ENCODE data around the gene PAIP1.
A peak's percentile ranks its signal among the peaks of the same experiment; 100 is the strongest.
"Not testable (repeated sequence)": the region's sequence is repeated elsewhere in the genome, so short reads cannot be mapped to it uniquely, and the experiment has no call there.

PAIP1 gene

GRCh38 chr5:43523662-43524072 is 33.2 kb downstream of the PAIP1 start:
- no peak overlapping the region for H3K4me3 ChIP-seq (ENCODE audit: low read length)
- TF ChIP-seq, protein P1, sequence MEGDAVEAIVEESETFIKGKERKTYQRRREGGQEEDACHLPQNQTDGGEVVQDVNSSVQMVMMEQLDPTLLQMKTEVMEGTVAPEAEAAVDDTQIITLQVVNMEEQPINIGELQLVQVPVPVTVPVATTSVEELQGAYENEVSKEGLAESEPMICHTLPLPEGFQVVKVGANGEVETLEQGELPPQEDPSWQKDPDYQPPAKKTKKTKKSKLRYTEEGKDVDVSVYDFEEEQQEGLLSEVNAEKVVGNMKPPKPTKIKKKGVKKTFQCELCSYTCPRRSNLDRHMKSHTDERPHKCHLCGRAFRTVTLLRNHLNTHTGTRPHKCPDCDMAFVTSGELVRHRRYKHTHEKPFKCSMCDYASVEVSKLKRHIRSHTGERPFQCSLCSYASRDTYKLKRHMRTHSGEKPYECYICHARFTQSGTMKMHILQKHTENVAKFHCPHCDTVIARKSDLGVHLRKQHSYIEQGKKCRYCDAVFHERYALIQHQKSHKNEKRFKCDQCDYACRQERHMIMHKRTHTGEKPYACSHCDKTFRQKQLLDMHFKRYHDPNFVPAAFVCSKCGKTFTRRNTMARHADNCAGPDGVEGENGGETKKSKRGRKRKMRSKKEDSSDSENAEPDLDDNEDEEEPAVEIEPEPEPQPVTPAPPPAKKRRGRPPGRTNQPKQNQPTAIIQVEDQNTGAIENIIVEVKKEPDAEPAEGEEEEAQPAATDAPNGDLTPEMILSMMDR (IDR thresholded peaks at IDR 0.05; ENCODE audit: insufficient read depth, low read depth, low read length, missing control alignments): no peak
- DNase-seq (ENCODE audit: low read depth): no peak

GRCh38 chr5:43520615-43521014 is 36.3 kb downstream of the PAIP1 start:
- TF ChIP-seq, protein P1 (IDR thresholded peaks at IDR 0.05; ENCODE audit: insufficient read depth, low read depth, low read length, missing control alignments): no peak
- H3K4me3 ChIP-seq (ENCODE audit: low read length): no peak overlapping the region
- DNase-seq (ENCODE audit: low read depth): no peak

GRCh38 chr5:43515678-43516048 is 41.2 kb downstream of the PAIP1 start:
- DNase-seq (ENCODE audit: low read depth): no peak
- peak overlapping the region; percentile 78 for H3K4me3 ChIP-seq (ENCODE audit: low read length)
- TF ChIP-seq, protein P1 (IDR thresholded peaks at IDR 0.05; ENCODE audit: insufficient read depth, low read depth, low read length, missing control alignments): no peak

DNA sequence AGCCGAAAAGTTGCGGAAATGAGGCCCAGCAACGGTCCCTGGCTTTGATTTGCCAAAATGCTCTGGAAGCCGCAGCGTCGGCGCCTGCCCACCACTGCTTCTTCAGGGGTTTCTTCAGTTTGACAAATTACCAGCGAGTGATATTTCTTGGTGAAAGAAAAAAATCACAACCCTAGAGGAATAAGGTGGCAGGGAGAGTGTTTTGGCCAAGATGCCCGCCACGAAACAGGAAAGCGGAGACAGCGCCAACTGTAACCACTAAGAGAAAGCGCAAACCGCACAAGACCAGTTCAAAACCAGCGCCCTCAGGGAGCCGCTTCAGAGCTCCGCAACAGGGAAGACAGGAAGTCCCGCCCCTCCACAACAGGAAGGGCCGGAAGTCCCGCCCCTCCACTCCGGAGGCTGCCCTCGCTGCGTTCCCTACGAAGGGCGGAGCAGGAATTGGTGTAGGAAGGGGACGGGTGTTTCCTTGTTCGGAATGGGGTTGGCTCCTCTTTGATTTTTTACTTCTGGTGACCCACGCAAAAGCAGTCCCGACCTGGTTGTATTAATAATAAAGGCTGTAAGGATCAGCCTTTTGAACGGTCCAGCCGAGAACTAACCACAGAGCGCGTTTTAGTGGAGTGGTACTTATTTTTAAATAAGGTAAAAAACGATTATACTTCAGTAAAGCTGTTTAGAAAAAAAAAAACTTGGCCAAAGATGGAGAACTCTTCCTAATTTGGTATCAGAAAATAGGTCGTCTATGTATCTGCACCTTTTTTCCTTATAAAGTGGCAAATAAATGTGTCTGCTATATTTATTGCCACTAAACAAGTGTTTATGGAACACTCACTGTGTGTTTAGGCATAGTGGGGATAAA is 41.8 kb downstream of the PAIP1 start, which contains the start of gene C5orf34:
C5orf34 (minus strand) TSS at position 333 of the 862 bp plus-strand sequence. CDS start 5,809 bp downstream, outside the sequence.
- peak within 1 kb of the TSS; percentile 78 for H3K4me3 ChIP-seq (ENCODE audit: low read length)
- peak; percentile 97 for DNase-seq (ENCODE audit: low read depth)
- TF ChIP-seq, protein P1 (IDR thresholded peaks at IDR 0.05; ENCODE audit: insufficient read depth, low read depth, low read length, missing control alignments): no peak

- TF ChIP-seq, protein P1 (IDR thresholded peaks at IDR 0.05; ENCODE audit: insufficient read depth, low read depth, low read length, missing control alignments): no peak
- peak overlapping the region; percentile 78 for H3K4me3 ChIP-seq (ENCODE audit: low read length)
- peak; percentile 86 for DNase-seq (ENCODE audit: low read depth)
Observed at GRCh38 chr5:43514471-43514815, 42.4 kb downstream of the PAIP1 start.

DNA sequence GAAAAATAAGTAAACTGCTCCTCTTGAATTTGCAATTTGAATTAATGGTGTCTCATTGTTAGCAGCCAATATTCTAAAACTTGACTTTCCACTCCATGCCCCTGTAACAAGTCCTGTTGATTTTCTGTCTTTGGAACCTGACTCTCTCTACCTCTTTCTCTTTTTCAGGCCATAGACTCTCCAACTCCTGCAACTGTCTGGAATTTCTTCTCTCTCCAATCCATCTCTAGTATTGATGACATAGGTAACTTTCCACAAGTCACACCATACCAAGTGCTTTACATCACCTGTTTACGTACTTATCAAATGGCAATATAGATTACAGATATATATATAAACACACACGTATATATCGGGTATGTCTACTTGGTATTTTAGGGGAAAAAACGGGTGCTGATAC is 42.9 kb downstream of the PAIP1 start:
- no peak for DNase-seq (ENCODE audit: low read depth)
- H3K4me3 ChIP-seq (ENCODE audit: low read length): peak overlapping the region; percentile 78
- TF ChIP-seq, protein P1 (IDR thresholded peaks at IDR 0.05; ENCODE audit: insufficient read depth, low read depth, low read length, missing control alignments): no peak

- not testable (repeated sequence) for DNase-seq (ENCODE audit: low read depth)
Observed at GRCh38 chr5:43511062-43511461, 45.8 kb downstream of the PAIP1 start.

More at GRCh38 chr5:43511062-43511461, 45.8 kb downstream of the PAIP1 start:
- H3K4me3 ChIP-seq (ENCODE audit: low read length): not testable (repeated sequence)
